GM21526 (cell line): Measurements from ENCODE around the gene PDZK1IP1.

ENCODE experiments used
- ATAC-seq: cut with Tn5 transposase; IDR thresholded peaks from one replicate; pipeline ENCODE4 v1.9.1; 2021; ENCODE audit warnings: moderate library complexity; ENCODE audit not compliant: unreplicated experiment, low FRiP score

PDZK1IP1 gene

GRCh38 chr1:47189844-47190508 is at the start of gene PDZK1IP1:
PDZK1IP1 (minus strand) TSS chr1:47190036; CDS start chr1:47189932, 104 bp downstream.
- no peak for ATAC-seq

DNA sequence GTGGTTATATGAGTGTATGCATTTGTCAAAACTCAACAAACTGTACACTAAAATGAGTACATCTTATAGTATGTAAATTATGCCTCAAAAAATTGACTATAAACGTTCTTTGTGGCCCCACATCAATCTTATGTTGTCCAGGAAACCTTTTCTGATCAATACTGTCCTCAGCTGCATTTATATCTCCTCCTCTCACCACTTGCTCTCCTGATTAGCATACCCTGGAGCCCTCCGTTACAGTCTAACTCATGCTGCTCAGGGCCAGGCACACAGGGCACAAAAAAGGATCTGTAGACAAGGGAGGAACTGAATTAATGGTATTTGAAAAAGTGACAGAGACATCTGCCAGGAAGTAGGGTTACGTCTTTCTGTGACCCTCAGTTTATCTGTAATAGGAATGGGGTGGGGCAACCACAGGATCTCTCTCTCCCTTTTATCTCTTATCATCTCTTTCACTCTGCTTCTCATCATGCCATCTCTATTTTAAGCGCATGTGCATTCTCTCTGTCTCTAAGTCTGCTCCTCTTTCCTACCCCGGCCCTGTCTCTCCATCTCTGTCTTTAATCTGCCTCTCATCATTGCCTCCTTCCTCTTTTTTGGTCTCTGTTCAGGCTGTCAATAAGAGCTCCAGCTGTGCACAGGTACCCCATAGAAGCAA is 49.2 kb upstream of the PDZK1IP1 start:
- no peak for ATAC-seq

GRCh38 chr1:47235806-47236205 is 46.0 kb upstream of the PDZK1IP1 start:
- ATAC-seq: no peak

- ATAC-seq: no peak
These were observed 45.4 kb upstream of the PDZK1IP1 start for GRCh38 chr1:47235241-47235681.

- no peak for ATAC-seq
These were observed 43.4 kb upstream of the PDZK1IP1 start for GRCh38 chr1:47233186-47233585.

DNA sequence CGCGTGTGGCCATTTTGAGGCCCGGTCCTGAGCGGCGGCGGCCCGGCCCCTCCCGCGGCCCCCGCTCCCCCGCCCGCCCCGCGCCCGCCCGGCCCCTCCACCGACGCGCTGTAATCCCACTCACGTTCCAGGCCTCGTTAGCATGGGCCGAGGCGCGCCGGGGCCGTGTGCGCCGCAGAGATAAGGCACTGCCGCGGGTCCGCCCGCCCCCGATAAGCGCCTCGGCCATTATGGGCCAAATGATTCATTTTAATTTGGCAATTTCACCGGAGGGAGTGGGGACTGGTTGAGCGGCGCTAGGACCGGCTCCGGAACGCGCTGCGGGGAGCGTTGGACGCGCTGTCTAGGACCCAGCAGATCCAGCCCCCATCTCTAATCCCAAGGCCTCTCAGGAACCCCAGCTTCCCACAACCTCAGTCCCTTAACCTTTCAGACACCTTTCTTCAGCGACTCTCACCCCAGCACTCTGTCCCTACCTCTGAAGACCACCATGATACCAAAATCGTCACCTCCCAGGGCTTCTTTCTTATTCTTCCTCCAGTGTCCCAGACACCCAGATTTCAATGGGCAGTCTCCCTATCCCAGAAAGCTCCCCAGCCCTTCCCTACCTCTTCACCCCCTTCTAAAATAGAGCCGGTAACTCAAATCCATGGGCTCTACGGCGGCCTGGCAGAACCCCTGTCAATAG is 42.5 kb upstream of the PDZK1IP1 start, which contains the start of gene TAL1:
Gene TAL1 (minus strand): TSS at position 39 of the 688 bp plus-strand sequence. CDS start 6,337 bp downstream, outside the sequence.
- no peak for ATAC-seq

- ATAC-seq: no peak
These were observed 41.7 kb upstream of the PDZK1IP1 start for GRCh38 chr1:47231301-47232186.

DNA sequence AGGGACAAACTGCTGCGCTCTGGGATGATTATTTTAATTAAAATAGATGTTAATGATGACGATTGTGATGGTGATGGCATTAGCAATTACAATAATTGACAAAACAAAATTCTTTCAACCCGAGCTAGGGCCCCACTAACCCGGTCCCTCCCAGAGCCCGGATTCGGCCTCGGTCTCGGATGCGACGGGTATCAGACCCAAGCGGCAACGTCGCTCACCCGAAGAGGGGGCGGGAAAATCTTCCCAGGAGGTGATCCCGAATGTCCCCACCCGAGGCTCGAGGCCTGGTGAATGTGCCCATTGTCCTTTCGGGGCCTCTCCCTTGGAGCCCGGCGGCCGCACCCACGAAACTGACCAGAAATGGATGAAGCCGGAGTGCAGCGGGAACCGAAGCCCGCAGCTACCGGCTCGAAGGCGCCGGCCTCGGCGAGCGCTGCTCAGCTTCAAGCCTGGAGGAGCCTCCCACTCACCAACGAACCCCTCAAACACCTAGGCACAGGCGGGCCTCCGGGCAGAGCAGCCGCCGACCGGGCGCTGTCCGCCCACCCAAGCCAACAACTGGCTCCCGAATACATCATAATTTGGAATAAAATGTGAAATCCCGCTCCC is 41.0 kb upstream of the PDZK1IP1 start:
- ATAC-seq: no peak

DNA sequence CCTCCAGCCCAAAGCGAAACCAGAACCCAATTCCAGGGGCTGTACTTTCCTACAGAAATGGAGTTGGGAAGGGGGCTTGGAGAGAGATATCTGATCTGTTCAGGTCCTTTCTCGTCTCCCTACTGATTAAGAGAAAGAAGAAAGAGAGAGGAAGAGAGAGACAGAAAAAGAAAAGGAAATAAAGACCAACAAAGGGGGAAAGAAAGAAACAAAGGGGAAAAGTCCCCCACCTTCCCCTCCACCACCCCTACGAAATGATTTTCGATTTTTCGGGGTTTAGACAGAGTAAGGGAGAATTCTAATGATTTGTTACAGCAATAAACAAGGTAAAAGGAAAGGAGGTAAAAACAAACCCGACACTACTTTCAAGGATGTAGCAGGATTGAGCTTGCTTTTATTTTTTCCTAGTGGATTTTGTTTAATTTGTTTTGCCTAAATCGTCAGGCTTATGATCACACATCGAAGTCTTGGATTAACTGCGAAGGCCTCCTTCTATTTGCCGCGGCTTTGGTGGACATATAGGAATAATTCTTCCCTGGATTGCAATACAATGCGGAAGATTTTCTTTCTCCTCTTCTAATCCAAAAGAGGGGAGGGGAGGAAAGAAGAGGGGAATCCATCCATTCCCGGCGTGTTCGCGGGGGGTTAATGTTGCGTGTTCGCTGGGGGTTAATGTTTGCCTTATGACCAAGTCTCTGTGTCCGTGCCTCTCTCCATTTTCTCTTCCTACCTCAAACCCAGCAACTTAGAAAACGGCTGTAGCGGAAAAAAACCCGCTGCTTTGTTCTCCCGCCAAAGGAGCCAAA is 40.3 kb upstream of the PDZK1IP1 start:
- ATAC-seq: no peak

DNA sequence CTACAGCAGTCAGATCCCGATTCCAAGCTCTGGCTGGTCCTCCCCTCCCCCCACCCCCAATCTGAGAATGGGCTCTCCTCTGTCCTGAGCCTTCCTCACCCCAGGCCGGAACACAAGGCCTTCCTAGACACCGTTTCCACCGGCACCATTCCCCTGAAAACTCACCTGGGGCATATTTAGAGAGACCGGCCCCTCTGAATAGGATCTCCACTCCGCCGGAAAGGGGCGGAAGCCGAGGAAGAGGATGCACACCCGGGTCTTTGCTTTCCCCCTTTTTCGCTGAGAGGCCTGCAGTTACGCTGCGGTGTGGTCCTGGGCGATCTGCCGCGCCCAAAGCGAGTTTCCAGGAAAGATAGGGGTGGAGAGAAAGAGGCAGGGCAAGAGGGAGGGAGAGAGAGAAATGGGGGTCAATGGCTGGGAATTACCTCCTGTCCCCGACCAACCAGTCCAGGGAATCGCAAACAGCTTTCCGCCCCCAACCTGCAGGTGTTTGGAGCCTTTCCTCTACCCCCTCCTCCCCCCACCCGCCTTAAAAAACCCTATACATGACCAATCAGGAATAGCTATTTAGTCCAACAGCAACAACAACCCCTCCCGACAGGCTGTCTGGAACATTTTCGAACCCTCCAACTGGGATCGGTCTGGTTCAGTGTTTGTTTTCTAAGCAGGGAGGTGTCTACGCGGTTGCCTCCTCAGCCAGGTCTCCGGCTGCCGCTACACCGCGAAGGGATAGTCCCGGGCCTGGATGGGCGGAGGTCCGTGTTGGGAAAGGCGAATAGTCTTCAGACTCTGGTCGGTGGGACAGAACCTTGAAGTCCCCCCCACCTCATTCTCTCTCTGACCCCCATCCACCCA is 39.4 kb upstream of the PDZK1IP1 start:
- ATAC-seq: no peak

DNA sequence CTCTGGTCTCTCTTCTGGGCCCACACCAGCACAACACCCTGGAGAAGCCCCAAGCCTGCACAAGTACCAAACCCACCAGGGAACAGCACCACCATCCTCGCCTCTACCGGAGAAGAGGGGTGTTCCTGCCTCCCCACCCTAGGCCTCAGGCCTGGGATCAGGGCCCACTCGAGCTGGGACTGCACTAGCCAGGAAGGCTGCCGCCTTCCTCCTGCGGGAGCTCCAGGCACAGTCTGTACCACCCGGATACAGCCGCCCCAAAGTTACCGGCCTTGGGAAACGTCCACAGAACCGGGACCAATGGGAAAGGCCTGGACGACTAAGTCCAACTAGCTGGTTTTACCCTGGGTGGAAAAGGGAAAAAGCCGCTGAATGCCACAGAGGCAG is 38.8 kb upstream of the PDZK1IP1 start:
- ATAC-seq: no peak

- no peak for ATAC-seq
These were observed 37.8 kb upstream of the PDZK1IP1 start for GRCh38 chr1:47227341-47228232.

DNA sequence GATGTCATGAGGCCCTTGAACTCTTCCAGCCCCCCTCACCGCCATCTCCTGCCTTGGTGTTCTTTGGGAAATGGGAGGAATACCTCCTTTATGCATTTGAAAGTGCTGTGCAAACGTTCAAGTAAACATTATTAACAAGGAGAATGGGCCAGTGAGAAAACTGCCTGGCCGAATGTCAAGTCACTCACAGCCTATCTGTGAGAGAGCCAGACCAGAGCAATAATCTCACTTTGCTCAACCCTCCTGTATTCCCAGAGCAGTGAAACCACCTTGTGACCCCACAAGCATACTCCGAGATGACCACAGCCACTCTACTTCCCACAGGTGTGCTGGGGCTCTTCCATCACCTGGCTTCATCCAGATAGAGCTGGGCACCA is 37.0 kb upstream of the PDZK1IP1 start:
- ATAC-seq: no peak

DNA sequence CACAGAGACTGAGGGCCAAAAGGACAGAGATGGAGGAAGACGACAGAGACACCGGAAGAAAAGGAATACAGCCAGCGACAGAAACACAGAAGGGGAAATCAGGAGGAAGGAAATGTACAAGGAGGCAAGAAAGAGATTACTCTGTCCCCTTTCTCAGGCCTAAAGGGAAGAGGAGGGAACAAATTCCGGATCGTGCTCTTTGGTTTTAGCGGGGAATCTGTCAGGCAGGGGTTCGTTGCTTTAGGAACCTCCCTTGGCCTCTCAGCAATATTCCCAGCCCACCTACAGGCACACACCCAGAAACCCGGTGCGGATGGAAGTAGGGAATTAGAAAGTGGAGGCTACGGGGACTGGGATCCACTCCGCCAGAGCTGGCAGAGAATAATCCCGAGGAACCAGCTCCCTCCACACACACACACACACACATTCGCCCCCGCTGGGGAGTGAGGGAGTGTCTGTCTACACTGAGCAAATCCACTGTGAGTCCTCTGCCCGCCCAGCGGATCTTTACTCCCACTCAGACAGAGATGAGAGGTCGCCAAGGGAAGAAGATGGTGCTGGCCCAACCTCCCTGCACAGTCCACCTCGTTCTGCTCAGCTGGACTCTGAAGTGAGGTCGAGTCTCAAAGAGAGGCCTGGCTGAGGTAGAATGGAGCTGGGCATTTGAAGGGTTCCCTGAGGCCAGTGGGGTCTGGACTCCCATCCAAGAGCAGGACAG is 36.4 kb upstream of the PDZK1IP1 start:
- no peak for ATAC-seq

DNA sequence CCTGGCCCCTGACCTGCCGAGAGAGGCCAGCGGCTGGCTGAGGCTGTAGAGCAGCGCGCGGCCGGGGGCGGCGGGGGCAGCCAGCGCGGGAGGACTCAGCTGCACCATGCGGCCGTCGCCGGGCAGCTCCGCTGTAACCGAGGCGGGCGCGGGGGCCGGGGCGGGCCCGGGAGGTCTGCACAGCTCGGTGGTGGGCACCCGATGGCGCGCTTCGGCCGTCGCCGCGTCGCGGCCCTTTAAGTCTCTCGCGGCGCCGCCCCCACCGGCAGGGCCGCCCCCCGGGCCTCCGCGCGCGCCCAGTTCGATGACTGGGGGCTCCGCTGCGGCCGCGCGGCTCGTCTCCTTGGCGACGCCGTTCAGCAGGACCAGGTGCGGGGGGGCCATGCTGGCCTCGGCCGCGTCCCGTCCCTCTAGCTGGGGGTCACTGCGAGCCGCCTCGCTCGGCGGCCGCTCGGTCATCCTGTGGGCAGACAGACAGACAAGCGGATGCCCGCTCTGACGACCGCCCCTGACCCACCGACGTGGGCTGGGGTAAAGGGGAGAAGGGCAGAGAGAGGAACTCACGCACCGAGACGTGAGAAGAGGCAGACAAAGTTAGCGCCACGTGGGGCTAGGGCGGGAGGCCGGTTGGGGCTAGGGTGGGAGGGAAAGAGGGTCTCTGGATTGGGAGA is 35.7 kb upstream of the PDZK1IP1 start:
- no peak for ATAC-seq

DNA sequence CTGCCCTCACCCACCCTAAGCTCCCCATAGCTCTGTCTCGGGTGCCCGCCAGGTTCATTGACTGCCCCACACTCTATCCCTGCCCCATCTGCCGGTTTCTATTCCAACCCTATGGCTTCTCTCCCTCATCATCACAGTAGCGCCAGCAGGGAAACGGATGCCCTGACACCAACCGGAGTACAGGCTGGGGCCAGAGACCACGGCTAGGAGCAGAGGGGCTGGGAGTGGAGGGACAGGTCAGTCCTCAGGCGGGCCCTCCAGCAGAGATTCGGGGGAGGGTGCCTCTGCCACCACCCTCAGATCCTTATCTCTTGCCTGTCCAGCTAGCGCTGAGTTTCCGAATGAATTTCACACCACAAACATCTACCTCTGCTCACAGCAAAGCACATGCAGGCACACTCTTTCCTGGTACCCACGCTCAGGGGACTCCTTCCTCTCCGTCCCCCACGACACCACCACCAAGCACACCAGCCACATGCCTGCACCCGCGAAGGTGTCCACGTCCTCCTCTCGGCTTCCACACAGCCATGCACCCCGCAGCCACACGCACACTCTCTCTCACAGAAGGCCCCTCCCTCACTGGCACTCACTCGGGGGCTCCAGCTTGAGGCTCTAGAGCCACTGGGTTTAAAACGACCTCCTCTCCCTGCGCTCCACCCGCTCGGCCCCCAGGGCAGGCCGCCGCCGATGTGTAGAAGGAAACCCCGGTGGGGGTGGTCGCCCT is 35.0 kb upstream of the PDZK1IP1 start:
- ATAC-seq: no peak
